ENCODE data around the gene CDX2.

CDX2 gene

DNA sequence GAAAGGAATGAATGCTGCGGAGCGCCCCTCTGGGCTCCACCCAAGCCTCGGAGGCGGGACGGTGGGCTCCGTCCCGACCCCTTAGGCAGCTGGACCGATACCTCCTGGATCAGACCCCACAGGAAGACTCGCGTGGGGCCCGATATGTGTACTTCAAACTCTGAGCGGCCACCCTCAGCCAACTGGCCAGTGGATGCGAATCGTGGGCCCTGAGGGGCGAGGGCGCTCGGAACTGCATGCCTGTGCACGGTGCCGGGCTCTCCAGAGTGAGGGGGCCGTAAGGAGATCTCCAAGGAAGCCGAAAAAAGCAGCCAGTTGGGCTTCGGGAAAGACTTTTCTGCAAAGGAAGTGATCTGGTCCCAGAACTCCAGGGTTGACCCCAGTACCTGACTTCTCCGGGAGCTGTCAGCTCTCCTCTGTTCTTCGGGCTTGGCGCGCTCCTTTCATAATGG lies 40.7 kb downstream of the CDX2 start:
- DNase-seq = no peak

DNA sequence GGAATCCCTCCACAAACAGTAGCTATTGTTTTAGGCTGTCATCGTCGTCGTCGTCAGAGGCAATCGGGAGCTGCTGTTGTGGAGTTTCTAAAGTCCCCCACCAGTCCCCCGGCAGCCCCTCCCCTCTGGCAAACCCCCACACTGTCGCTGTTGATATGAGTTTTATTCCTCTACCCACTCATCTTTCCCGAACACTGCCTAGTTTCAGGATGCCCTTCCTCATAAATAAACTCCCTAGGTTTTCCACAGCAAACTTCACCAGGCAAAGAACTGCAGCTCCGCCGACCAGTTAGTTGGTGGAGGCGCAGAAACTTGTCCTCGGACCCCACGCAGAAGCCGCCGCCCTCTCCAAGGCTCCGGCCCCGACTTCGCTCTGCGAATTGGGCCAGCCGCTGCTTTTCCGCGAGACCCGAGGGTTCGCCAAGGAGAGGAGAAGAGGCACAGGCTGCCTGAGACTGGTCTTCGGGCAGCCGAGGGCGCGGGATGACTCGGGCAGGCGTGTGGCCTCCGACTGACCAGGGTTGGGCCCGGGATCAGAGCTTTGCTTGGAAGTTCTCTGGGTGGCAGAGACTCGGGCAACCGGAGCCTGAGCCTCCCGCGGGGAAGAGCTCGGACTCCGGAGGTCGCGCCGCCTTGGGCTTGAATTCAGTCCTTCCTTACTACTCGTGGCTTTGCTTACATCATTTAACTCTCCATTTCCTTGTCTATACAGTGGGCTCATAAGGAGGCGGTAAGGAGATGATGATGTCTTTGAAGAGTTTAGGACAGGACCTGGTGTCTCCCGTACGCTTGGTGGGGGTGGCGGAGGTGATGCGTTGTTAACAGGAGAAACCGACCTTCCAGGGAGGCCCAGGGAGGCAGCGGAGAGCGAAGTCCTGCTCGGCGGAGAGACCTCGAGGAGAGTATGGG lies 41.4 kb downstream of the CDX2 start:
- no peak for DNase-seq

DNA sequence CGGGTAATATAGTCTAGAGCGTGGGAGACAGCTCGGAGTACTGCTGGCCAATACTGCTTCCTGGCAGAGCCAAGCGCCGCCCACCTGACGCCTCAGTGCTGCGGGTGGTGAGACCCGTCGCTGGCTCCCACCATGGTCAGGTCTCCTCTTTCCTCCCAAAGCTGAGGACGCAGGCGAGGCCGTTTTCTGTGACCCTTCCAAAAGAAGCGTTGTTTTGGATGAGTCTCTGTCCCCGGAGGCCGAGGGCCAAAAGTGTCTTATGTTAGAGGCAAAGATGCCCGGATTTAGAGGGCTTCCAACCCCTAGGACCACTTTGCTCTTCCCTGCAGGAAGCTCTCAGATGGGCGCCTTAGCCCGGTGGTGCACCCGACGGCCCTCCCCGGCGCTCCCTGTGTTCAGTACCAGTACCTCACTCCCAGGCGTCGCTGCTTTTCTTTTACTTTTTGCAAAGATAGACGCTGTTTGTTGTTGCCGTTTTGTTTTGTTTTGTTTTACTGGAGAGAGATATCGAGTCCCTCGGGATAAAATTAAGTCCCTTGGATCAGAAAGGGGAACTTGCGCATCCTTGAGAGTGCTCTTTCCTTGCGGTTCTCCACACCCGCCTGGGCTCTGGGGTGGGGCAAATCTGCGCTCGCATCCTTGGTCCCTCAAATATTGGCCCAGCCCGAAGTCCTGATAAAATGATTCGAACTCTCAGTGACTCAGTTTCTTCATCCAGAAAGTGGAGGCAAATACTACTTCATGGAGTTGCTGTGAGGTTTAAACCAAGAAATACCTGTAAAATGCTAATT lies 42.3 kb downstream of the CDX2 start:
- DNase-seq = no peak

DNA sequence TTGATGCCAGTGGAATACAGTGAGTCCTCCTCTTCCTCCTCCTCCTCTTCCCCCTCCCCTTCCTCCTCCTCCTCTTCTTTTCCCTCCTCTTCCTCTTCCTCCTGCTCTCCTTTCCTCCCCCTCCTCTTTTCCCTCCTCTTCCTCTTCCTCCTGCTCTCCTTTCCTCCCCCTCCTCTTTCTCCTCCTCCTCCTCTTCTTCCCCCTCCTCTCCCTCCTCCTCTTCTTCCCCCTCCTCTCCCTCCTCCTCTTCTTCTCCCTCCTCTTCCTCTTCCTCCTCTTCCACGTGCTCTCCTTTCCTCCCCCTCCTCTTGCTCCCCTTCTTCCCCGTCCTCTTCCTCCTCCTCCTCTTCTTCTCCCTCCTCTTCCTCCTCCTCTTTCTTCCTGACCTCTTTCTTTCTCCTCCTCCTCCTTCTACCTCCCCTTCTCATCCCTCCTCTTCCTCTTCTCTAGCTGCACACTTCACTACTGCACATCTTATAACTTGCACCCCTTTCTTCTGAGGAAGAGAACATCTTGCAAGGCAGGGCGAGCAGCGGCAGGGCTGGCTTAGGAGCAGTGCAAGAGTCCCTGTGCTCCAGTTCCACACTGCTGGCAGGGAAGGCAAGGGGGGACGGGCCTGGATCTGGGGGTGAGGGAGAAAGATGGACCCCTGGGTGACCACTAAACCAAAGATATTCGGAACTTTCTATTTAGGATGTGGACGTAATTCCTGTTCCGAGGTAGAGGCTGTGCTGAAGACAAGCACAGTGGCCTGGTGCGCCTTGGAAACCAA lies 43.7 kb downstream of the CDX2 start:
- DNase-seq = no peak

DNA sequence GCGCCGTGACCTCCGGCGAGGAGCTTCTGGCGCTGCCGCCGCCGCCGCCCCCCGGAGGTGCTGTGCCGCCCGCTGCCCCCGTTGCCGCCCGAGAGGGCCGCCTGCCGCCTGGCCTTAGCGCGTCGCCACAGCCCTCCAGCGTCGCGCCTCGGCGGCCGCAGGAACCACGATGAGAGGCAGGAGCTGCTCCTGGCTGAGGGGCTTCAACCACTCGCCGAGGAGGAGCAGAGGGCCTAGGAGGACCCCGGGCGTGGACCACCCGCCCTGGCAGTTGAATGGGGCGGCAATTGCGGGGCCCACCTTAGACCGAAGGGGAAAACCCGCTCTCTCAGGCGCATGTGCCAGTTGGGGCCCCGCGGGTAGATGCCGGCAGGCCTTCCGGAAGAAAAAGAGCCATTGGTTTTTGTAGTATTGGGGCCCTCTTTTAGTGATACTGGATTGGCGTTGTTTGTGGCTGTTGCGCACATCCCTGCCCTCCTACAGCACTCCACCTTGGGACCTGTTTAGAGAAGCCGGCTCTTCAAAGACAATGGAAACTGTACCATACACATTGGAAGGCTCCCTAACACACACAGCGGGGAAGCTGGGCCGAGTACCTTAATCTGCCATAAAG lies 44.5 kb downstream of the CDX2 start:
- no peak for DNase-seq

DNA sequence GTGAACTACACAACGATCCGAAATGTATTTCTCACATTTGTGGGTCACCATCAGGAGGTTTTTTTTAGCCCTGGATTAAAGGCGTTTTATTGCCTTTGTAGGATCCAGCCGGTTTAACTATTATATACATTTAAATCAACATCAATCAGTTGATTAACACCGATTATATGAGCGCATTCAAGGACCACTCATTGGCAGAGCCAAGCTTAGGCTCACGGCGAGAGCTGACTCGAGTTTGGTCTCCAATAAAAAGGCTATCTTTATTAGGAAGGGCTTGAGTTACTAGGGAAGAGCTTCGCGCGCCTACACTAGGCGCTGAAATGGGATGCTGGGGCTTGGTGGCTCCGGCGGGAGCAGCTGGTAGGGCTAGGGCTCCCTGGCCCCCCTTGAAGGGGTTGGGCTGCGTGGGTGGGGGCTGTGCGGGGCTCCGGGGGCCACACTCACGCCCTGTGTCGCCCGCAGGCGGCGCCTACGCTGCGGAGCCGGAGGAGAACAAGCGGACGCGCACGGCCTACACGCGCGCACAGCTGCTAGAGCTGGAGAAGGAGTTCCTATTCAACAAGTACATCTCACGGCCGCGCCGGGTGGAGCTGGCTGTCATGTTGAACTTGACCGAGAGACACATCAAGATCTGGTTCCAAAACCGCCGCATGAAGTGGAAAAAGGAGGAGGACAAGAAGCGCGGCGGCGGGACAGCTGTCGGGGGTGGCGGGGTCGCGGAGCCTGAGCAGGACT lies 45.2 kb downstream of the CDX2 start:
- DNase-seq = no peak

DNA sequence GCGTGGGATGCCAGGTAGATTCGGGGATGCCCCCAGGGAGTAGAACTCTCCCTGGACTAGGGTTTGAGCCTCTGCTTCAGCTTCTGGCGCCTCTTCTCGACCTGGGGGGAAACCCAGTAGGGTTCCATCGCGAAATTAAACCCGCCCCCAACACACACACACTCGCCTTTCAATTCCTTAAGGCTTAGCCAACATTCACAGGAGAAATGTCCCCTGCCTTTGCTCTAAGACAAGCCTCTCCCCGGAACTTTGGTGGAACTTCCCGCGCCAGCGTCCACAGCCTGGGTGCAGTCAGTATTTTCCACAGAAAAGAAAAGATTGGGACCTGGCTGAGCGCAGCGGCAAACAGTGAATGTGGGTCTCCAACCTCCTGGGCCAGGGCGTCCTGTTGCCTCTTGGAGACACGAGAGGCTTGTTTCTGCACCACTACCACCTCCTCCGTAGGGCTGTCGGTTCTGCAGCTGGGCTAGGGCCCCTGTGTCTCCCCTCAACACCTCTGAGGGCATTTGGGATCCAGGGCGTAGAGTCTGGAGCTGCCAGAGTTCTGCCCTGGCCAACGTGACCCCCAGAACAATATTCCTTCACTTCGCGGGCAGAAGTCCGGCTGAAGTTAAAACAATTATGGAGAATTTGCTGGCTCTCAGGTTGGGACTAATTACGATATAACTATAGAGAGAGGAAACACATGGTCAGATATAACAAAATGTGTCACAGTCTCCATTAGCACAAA lies 46.1 kb downstream of the CDX2 start:
- DNase-seq = no peak

DNA sequence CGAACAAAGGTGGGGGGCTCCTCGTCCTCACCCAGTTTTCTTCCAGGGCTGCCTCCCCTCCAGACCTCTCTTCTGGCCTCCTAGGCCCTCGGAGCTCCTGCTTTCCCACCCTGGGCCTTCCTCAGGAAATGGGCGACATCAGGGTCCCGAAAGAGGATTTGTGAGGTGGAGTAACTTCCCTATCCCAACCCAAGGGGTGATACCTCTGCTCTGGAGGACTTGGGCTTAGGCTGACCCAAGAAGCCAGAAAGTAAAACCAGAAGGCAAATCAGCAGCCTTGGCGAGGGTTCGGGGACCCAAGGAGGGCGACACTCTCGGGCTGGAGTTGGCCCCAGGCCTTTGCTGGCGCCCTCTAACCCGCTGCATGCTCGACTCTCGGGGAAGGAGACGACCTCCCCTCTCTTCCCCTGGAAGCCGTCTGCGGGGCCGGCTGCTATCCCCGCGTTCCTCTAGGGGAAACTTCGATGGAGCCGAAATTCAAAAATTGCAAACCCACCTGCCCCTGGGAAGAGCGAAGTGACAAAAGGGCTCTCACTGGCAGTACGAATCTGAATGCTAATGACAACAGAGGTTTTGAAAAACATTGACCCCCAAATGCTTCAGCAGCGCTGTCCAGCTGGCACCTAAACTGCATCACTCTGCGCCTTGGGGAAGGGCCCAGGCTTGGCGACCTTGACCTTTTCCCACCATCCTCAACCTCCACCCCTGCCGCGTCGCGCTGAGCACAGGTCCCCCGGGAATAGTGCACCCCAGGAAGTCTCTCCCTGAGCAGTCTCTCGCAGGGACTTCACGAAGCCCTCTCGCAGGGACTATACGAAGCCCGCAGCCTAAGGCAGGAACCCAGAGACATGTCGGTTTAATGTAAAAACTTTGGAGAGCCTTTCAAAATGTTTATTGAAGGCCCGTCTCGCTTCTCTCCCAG lies 46.9 kb downstream of the CDX2 start:
- no peak for DNase-seq

DNA sequence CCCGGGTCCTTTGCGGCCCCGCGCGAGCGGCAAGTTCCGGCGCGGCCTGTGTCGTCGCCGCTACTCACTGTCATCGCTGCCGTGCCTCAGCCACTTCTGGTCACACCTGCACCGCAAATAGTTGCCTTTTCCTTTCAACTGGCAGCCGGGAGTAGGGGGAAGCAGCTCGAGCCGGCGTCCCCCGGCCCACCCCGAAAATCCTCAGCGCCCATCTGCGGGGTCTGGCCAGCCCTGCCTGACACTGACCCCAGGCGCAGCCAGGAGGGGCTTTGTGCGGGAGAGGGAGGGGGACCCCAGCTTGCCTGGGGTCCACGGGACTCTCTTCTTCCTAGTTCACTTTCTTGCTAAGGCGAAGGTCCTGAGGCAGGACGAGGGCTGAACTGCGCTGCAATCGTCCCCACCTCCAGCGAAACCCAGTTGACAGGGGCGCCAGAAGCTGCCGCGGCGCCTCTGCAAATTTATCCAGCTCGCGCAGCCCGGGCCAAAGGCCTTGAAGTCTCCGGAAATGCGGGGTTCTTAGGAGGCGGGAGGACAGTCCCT lies 47.6 kb downstream of the CDX2 start:
- DNase-seq = no peak

DNA sequence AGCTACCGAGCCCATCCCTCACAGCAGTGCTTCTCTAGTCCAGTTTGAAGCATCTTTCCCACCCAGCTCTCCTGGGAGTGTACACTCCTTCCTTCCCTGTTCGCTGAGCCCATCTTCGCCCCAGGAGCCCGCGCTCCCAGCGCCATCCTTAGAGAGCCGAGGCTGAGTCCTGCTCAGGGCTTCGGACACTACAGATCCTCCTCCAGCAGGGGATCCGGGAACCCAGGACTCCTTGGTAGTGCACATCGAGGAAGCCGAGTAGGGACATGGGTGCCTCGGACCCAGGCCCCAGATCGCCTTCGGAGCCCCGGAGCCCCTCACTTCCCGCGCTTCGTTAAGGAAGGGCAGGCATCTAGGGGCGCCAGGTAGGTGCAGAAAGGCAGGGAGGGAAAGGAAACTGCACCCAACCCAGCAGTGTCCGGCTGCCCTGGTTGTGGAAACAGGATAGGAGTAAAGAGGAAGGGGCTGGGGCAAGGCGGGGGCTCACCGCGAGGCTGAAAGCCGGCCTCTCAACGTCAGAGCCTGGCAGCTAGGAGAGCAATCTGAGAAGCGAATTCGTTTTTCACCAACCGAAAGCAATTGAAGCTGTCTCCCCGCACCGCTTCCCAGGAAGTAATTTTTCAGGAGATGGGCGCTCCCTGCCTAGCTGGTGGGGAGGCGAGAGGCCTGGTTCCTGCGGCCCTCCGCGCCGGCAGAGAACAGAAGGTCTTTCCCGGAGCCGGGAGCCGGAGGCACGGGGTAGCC lies 48.3 kb downstream of the CDX2 start:
- no peak for DNase-seq

DNA sequence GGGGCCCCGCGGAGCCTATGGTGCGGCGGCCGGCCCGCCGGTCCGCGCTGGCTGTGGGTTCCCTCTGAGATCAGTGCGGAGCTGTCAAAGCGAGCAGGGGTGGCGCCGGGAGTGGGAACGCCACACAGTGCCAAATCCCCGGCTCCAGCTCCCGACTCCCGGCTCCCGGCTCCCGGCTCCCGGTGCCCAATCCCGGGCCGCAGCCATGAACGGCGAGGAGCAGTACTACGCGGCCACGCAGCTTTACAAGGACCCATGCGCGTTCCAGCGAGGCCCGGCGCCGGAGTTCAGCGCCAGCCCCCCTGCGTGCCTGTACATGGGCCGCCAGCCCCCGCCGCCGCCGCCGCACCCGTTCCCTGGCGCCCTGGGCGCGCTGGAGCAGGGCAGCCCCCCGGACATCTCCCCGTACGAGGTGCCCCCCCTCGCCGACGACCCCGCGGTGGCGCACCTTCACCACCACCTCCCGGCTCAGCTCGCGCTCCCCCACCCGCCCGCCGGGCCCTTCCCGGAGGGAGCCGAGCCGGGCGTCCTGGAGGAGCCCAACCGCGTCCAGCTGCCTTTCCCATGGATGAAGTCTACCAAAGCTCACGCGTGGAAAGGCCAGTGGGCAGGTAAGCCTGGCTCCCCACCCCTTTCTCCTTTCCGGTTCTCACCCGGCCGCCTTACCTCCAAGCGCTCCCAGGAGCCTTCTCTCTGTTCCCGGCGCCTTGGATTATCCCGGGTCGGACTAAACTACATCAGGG lies 49.0 kb downstream of the CDX2 start, which contains the start of gene PDX1:
Gene PDX1, plus strand, starts transcription at position 67 of the 743 bp plus-strand sequence. Its CDS starts 139 bp downstream, at position 206.
- no peak for DNase-seq

DNA sequence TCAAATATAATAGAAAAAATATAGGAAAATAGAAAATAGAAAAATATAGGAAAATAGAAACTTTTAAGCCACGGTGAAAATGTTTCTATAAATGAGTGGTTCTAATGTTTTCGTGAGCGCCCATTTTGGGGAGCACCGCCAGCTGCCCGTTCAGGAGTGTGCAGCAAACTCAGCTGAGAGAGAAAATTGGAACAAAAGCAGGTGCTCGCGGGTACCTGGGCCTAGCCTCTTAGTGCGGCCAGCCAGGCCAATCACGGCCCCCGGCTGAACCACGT lies 49.5 kb downstream of the CDX2 start:
- DNase-seq = no peak

DNA sequence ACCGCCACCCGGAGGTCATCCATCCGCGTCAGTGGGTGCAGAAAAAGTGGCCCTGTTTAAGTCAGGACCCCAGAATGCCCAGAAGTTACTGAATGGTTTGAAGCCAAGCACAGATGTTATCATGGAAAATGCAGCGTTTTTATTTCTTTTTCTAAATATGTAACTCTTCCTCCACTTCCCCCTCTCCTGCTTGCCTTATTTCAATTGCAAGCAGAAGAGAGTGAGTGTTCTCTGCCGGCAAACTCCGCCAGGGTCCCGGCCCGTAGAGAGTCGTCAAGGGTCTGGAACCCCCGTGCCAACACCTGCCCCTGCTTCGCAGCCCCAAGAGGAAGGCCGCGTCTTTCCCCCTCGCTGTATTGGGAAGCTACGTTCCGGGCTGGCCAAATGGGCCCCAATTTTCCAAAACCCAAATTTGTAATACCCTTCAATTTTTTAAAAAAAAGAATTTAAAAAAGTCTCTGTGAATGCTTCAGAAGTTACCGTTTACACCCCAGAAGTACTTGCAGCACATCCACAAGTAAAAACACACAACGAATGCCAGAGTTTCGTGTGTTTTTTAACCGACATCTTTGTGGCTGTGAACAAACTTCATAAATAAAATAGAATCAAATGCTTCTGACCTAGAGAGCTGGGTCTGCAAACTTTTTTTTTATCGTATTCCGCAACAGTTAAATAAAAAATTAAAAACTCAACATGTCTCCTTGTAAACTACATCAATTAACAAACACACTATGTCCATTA lies 50.0 kb downstream of the CDX2 start:
- DNase-seq = no peak

DNA sequence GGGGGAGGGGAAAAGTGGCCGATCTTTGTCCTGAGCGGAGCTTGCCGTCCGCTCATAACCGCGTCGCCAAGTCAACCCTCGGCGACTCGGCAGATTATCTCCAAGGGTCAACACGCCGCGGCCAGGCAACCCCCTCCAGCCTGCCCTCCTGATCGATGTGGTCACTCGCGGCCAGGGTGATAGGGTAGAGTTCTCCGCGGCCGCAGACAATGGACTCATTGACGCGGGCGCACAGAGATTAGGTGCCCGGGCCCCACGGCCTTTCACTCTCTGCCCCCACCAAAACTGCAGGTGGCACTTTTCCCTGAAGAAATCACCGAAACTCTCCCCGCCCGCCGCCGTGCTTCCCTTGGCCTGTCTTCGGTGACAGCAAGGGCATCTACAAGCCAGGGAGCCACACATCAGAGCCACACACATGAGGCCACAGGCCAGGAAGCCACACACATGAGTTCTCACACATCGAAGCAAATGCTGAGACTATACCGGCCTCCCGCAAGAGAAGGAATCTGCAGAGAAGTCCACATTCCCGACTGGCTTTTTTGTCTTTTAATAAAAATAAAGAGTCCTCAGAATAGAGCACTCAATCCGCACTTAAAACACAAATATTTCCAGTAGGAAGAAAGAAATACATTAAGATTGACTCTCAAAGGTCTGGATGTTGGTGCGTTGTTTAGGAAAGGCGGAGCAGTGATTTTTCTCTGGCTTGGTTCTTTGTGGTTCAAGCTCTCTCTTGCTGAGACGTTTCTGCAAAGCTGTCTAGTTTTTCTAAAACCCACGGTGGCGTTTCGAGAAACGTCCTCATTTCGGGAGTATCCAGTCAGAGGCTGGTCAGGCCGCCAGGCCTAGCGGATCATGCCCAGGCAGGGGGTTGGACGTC lies 50.8 kb downstream of the CDX2 start:
- no peak for DNase-seq

DNA sequence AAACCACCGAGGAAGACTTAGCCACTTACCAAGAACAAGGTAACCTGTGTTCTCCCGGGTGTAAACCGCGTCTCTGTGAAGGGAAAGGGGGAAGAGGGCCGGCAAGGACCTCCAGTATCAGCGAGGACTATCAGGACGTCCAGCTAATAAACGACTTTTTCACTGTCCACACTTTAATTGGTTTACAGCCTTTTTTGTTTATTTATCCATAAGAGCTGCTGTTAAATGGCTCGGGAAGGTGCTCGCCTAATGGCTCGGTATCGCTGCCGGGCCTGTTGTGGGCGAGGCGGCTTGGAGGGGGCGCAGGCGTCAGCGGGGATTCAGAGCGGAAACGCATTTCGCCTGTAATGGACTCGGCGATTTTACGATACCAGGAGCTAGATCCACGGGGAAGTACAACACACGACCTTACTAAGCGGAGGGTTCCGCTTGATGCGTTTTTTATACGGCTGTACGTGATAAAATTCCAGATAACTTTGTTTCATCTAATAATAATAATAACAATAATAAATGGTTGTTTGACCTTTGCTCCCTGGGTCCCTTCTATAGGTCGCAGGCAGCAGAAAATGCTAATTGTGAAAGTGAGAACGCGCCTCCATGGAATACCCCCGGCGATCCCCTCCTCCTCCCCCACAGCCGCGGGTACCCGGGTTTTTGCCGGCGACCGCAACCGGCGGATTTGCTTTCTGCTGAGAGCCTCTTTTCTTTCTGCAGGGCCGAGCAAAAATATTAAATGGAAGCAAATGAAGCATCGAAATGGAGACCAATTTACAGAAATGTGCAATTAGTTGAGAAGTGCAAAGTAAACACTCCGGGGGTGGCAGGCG lies 51.8 kb downstream of the CDX2 start:
- DNase-seq = no peak
